DMS114 treated with DMSO at 0.1 percent for 48 hours (cell line): ENCODE results near the gene PHF20.
"Not testable (repeated sequence)": the region's sequence is repeated elsewhere in the genome, so short reads cannot be mapped to it uniquely, and the experiment has no call there.

Source experiments
- DNase-seq: peaks from one replicate; lab custom pipeline; 2025; ENCODE audit not compliant: unreplicated experiment; lab: John Stamatoyannopoulos, UW

Gene PHF20

DNA sequence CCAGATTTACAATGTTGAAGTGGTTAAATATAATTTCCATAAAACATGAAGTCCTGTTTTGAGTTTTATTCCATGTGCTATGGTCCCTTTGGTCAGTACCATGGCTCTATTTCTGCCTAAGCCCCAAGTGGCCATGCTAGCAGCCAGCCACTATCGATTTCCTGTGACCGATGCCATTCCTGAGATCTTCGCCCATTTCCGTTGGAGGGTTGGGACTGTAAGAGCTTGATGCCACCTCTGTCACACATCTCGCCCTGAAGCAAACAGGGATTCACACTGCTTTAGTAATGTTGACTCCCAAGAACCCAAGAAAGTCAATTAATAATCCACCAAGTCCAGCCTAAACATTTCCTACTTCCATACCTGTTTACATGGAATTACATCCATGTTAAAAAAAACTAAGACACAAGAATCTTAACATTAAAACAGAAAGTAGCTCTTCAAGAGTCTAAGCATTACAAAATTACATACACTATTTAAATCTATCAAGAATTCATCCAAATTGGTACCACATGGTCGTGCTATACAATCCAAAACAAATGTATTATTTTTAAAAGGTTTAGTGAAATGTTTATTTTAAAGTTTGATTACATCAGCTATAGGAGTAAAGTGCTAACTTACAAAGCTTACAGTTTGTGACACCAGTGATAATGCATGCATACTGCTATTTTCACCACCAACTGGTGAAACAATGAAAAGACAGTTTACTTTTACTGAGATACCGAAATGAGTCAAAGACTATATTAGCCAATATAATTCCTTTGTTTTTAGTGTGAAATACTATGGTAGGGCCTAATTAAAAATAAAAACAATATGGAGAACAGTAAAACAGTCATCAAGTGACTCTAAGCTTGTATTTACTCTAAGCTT lies 32.3 kb upstream of the PHF20 start:
- DNase-seq = no peak

DNA sequence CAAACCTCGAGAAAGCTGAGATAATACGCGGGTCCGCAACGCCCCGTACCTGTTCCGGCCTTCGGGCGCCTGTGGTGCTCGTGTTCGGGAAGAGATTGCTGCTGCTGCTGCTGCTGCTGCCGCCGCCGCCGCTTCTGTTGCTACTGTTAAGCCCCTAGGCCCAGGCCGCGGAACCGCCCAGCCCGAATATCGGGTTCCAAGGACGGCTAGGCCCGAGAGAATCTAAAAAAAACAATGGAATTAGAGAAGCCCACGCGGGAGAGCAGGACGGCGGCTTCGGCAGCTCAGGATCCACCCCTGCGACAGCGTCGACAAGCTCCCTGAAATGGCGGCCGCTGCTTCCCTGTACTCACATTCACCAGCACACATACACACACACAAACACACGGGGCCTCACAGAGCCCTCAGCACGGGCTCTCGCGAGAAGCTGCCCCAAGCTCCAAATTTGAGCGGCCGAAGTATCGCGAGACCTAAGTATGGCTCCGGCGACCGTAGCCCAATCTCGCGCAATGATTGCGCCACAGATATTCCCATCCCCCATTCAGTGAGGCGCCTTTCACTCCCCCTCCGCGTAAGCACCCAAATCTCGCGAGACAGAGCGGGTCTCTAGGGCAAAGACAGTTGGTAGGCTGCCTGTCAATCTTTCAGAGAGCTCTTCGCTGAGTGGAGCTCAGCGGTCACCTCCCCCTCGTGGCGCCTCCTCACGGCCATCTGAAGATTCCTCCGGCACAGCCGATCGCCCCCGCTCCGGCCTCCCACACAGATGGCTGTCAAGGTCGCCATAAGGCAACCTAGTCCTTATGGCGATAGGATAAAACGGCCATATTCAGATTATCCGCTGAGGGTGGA lies 29.7 kb upstream of the PHF20 start, which contains the start of gene RBM39:
TSS of gene RBM39 (minus strand) at position 369 of the 849 bp plus-strand sequence. CDS start 1,386 bp downstream, outside the sequence.
- DNase-seq = peak; percentile 98

DNA sequence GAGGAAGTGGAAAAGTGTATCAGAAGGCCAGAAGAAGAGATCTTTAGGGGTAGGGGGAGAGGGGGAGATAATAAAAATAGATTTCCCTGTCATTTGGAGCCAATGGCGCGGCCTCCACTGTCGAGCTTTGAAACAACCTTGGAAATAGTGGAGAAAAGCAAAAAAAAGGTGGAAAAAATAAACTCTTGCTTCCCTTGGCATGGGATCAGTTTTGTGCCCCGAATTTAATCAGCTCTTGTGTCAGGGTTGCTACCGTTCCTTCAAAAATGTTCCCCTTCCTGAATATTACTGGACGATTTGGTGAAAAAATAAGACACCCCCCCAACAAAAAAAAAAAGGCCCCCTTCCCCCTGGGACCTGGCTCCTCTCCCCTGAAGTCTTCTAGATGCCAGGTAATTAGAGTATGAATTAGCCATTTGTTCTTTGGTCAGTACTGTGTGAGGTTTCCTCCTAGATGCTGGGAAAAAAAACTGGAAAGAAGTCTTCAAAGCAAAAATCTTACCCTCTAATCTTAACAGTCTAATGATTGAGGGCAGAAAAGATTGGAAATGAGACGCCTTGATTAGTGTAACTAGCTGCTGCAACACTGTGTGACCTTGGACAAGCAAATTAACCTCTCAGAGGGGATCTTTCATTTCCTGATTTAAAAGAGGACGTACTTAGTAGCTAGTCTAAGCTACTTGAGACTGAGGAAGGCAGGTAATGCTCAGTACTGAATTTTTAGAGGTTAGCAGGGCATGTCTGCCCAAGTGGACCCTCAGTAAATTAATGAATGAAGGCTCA lies 28.9 kb upstream of the PHF20 start:
- no peak for DNase-seq

DNA sequence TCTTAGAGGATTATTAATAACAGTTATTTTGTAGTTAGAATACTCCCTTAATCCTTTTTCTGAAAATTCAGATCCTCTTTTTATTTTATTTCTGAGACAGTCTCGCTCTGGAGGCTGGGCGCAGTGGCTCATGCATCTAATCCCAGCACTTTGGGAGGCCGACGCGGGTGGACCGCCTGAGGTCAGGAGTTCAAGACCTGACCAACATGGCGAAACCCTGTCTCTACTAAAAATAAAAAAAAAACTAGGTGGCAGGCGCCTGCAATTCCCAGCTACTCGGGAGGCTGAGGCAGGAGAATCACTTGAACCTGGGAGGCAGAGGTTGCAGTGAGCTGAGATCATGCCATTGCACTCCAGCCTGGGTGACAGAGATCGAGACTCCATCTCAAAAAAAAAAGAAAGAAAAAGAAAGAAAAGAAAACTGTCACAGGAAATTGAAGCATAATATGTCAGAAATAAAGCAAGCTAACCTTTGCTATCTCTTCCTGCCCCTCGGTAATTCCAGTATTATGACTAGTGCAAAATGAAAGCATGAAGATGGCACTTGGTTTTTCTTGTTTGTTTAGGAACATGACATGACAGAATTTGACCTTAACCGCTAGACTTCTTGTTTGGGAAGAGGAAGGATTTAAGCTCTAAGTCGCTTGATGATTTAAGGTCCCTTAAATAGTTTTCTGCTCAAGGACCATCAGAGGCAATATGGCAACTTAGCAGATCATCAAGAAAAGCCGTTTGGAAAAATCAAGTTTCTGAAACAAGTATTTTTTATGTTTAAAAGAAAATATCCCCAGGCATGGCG lies 27.9 kb upstream of the PHF20 start:
- DNase-seq = no peak

DNA sequence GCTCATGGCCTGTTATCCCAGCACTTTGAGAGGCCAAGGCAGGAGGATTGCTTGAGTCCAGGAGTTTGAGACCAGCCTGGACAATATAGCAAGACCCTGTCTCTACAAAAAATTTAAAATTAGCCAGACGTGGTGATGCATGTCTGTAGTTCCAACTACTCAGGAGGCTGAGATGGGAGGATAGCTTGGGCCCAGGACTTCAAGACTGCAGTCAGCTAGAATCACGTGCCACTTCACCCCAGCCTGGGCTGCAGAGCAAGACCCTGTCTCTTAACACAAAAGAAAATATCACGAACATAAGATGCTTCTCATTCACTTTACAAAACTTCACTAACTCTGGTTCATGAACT lies 27.3 kb upstream of the PHF20 start:
- DNase-seq = not testable (repeated sequence)

DNA sequence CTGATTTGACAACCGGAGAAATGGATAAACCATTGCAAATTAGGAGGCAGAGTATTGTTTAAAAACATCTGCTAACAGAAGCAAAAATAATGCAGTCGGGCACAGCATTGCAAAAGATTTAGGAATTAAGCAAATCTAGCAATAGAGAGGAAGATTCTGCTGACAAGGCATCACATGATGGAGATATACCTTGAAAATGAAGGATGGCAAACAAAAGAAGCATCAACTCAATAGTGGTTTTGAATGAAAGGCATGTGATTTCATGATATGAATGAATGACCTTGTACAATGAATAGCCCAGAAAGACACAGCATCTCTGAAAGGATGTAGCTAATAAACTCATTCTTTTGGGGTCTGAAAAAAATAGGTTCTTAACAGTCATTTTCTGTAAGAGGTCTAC lies 21.2 kb upstream of the PHF20 start:
- no peak for DNase-seq

DNA sequence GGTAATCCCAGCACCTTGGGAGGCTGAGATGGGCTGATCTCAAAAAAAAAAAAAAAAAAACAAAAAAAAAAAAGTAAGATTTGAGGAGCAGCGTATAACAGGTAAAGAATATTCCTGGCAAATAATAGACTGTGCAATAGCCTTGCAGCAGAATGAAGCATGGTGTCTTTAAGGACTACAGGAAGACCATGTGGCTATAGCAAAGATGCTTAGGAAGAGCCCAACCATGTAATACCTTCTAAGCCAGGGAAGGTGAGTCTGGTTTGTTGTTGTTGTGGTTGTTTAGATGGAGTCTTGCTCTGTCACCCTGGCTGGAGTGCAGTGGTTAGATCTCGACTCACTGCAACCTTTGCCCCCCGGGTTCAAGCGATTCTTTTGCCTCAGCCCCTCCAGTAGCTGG lies 15.4 kb upstream of the PHF20 start:
- no peak for DNase-seq

DNA sequence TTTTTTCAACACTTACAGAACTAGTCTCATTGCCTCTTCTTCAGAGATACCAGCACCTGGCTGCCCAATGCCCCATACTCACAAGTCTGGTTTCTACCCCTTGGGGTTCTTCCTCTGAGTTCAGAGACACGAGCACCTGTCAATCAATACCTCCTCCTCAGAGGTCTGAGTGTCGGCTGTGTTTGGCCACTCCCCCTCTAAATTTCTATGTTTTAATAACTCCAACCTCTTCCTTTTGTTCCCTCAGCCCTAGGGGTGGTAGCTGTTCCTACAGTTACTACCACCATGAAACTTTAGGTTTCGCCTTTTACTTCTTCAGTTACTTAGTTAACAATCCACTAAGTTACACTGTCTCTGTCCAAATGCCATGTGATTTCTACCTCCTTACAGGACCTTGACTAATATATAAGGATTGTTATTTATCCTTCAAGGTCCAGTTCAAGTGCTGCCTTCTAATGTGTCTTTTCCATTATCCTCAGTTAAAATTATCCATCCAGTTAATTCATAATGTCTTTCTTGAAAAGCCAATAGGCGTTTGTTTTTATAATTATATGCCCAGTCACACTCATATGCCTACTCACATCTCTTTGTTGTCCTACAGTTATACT lies 14.6 kb upstream of the PHF20 start:
- DNase-seq = no peak

DNA sequence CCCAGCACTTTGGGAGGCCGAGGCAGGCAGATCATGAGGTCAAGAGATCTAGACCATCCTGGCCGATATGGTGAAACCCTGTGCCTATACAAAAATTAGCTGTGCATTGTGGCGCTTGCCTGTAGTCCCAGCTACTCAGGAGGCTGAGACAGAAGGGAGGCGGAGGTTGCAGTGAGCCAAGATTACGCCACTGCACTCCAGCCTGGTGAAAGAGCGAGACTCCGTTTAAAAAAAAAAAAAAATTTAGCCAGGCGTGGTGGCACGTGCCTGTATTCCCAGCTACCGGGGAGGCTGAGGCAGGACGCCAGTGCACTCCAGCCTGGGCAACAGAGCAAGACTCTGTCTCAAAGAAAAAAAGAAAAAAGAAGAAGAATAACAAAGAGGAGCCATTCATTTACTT lies 10.3 kb upstream of the PHF20 start:
- not testable (repeated sequence) for DNase-seq

DNA sequence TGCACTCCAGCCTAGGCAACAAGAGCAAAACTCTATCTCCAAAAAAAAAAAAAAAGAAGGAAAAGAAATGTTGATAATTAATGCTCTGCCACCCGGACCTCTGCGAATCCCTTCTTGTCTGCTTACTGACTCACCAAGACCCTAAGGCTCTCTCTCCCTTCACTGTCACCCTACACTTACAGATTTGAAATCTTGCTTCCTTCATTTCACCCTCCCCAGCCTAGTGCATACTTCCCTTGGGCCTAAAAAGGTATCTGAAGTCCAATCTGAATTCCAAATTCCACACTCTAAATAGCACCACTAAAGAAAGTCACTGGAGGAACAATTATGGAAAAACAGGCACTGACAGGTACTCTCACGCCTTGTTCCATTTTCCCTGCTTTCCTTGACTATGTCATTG lies 9.4 kb upstream of the PHF20 start:
- DNase-seq = no peak

DNA sequence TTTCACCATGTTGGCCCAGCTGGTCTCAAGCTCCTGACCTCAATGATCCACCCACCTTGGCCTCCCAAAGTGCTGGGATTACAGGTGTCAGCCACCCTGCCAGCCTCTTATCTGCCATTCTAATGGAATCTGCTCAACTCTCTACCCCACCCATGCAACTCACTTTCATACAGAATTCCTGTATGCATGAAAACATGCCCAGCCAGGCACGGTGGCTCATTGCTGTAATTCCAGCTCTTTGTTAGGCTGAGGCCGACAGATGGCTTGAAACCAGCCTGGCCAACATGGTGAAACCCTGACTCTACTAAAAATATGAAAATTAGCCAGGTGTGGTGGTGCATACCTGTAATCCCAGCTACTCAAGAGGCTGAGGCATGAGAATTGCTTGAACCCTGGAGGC lies 6.9 kb upstream of the PHF20 start:
- DNase-seq = not testable (repeated sequence)

DNA sequence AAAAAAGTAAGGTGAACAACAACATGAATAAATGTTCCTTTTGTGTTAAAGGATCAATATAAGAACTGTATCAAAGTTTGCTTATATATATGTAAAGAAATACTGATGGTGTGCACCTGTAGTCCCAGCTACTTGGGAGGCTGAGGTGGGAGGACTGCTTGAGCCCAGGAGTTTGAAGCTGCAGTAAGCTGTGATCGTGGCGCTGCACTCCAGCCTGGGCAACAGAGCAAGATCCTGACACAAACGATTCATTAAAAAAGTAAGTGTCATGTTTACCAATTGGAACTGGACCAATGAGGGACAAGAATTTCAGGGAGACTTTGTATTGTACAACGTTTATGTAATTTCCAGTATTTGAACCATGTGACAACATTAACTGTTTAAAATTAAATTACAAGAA lies 5.0 kb upstream of the PHF20 start:
- DNase-seq = no peak

DNA sequence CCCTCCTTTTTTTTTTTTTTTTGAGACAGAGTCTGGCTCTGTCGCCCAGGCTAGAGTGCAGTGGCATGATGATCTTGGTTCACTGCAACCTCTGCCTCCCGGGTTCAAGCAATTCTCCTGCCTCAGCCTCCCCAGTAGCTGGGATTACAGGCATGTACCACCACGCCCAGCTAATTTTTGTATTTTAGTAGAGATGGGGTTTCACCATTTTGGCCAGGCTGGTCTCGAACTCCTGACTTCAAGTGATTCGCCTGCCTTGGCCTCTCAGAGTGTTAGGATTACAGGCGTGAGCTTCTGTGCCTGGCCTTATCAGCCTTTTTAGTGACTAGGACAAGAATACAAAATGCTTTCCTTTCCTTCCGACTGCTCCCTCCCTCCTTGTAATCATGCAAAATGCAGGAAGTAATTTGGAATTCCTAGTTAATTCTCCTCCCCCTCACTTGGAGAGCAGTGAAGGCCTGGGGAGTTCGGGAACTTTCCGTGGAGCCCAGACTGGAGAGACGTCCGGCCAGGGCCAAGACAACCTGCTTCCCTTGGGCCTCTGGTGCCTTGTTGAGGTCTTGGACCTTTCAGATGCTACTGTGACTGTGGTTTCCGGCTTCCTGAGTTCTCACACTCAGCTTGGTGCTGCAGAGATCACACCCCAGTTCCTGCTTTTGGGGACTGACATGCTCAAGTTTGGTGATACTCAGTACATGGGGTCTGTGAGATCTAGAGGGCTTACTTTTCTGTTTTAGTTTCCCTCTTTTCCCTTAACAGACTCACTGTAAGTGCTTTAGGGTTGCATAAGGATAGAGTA lies 3.9 kb upstream of the PHF20 start:
- no peak for DNase-seq

DNA sequence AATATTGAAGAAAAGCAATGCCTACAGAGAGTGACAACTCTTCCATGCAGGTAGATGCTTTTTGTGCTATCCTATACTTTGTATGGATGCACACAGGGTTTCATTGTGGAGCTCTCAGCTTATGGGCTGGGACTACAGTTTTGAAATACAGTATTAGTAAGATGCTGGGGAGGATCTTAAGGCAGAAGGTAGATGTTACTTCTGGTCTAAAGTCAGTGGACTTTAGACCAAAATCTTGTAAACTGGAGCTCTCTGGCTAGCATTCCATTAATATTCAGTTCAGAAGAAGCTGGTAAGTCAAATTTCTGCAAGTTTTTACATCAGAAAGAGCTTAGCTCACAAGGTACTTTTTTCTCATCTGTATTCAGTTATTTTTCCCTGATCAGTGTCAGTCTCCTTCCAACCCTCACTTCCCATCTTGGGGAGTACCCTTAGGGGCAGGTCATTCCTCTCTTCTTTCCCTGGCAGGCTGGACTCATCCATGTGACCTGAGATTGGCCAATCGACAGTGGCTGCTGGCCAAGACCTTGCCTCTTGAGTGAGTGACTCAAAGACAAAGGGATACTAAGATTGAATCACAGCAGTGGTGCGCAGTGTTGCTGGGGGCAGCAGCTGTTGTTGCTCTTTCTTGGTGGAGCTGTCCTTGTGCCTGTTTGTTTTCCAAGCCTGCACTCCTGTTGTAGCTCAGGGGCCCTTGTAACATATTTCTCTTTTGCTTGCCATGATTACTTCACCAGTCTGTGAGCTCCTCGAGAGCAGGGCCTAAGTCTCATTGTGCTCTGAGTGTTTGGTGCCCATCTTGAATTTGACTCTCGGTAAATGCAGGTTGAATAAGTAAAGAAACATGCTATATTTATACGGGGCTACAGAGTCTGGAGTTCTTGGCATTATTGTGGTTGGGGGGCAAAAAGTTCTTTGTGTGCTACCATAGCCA lies 2.8 kb upstream of the PHF20 start:
- no peak for DNase-seq

DNA sequence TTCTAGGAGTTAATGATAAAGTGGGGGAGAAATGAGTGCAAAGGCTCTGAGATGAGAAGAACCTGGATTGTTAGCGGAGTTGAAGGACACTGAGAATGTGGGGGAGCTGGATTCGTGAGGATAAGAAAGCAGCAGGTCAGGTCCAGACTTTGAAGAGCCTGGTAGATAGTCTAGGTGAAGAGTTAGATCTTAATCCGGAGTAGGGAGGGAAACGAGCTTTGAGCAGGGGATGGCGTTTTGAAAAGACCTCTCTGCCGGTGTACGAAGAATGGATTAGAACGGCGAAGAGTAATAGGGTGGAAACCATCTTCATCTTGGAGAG lies 487 bp upstream of the PHF20 start:
- DNase-seq = no peak

DNA sequence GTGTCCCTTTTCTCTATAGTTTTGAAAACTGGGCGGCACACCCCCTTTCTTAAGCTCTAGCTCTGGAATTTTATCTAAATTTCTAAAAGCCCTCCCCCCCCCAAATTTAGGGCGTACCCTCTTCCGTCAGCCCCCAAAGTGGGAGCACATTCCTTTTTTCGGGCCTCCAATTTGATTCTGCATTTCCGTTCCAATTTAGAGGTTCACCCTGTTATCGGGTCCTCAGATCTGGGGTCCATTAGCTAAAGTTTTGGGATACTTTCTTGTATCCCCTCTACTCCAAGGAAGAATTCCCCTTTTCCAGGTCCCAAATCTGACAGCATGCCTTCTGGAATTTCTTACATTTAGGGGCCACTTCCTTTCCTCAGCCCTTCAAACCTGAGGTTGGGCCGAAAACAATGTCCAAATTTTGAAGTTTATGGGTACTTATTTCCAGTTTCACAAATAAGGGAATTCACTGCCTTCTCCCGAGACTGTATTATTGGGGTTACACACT lies 796 bp downstream of the PHF20 start:
- DNase-seq = no peak

DNA sequence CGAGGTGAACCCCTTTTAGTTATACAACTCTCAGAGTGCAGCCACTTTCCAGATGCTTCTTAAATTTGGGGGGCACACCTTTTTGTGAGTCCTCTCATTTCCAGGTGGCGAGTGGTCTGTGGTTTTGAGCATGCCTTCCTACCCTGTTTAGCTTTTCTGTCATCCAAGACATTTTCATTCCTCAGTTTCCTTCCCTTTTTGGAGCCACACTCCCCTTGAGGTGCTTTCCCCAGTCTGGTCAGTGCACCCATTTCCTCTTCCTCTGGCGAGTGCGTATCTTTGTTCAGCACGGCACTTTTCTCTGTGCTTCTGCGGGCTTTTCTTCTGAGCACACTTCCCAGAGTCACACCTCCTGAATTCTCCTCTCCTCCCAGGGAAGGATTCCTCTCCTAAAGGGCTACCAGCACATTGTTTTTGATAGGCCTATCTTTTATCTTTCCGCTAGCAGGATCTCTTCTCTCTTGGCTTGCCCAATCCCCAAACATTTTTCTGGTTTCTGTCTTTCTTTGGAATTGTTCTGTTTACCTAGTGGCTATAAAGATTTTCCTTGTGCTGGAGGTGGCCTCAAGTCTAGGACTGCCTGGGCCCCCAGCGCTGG lies 1.4 kb downstream of the PHF20 start:
- no peak for DNase-seq

DNA sequence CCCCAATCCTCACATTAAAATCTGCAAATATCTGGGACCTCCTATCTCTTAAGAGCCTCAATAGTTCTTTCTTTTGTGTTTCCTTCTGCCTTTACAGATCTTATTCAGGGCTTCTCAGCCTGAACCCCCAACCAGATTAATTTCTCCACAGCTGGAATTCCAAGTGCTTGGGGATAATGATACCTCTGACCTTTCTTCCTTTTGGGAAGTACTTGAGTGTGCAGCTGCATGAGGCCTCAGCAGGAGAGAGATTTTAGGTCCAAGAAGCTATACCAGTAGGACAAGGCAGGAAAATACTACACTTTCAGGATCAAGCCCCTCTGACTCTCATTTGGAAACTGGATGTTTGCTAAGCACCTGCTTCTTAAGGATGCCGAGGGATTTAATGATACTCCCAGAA lies 2.6 kb downstream of the PHF20 start:
- DNase-seq = no peak
